GM06990 (cell line): ENCODE data around the gene PEX5.

Source experiments
- DNase-seq: peaks from one replicate; pipeline ENCODE4 v3.0.0-alpha.2; 2011; ENCODE audit not compliant: insufficient read length; ENCODE audit errors: extremely low read depth
- H3K27me3 ChIP-seq: replicated peaks from 2 replicates; pipeline ENCODE4 v1.6.0; 2011; ENCODE audit warnings: low read length; ENCODE audit not compliant: control insufficient read depth, insufficient read depth
- H3K36me3 ChIP-seq: 2 replicates; pipeline ENCODE4 v1.5.1; 2011; ENCODE audit warnings: low read length; ENCODE audit not compliant: control insufficient read depth, insufficient read depth
- H3K4me3 ChIP-seq: replicated peaks from 2 replicates; pipeline ENCODE4 v1.5.1; 2011; ENCODE audit warnings: low read depth, mild to moderate bottlenecking, control low read depth, low read length
- TF ChIP-seq, protein P1 (sequence below): IDR thresholded peaks from 2 replicates; pipeline ENCODE4 v1.5.1; 2011; ENCODE audit warnings: low read length, control low read depth, mild to moderate bottlenecking, inconsistent platforms; ENCODE audit not compliant: insufficient read depth, poor library complexity, severe bottlenecking

Gene PEX5

DNA sequence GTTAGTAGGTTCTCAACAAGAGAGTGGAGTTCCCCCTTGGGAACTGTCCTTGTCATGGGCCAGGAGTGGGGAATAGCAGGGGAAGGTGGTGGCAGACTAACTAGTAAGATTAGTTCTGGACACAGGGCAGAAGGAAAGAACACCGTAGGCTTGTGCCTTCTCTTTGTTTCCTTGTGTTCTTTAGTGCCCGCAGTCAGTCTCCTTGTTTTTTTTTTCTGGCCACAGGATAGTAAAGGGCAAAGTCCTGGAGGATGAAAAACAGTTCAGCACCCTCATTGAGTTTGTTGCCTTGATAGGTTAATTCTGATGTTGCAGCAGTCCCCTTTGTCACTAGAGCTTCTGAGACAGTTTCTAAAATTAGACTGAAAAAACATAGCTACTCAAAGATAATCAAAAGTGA lies 8.4 kb downstream of the PEX5 start:
- H3K27me3 ChIP-seq, result no peaks in the 10 kb centered on the region
- H3K4me3 ChIP-seq, result no peak overlapping the region
- H3K36me3 ChIP-seq, result peaks cover 7% of the 10 kb centered on the region
- DNase-seq, result no peak
- TF ChIP-seq, protein P1, sequence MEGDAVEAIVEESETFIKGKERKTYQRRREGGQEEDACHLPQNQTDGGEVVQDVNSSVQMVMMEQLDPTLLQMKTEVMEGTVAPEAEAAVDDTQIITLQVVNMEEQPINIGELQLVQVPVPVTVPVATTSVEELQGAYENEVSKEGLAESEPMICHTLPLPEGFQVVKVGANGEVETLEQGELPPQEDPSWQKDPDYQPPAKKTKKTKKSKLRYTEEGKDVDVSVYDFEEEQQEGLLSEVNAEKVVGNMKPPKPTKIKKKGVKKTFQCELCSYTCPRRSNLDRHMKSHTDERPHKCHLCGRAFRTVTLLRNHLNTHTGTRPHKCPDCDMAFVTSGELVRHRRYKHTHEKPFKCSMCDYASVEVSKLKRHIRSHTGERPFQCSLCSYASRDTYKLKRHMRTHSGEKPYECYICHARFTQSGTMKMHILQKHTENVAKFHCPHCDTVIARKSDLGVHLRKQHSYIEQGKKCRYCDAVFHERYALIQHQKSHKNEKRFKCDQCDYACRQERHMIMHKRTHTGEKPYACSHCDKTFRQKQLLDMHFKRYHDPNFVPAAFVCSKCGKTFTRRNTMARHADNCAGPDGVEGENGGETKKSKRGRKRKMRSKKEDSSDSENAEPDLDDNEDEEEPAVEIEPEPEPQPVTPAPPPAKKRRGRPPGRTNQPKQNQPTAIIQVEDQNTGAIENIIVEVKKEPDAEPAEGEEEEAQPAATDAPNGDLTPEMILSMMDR, result no peak

DNA sequence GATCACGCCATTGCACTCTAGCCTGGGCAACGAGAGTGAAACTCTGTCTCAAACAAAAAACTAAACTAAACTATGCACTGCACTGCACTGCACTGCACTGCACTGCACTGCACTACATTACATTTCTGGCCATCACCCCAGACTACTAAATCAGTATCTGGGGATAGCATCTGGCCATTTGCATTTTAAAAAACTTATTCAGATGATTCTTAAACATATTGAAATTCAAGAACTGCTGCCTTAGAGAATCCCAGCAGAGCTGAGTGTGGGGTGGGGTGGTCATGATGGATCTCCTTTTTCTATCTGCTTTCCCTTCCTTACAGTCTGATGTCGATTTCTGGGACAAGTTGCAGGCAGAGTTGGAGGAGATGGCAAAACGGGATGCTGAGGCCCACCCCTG lies 13.6 kb downstream of the PEX5 start:
- DNase-seq, result no peak
- H3K36me3 ChIP-seq, result peaks cover 11% of the 10 kb centered on the region
- no peaks in the 10 kb centered on the region for H3K27me3 ChIP-seq
- TF ChIP-seq, protein P1, result no peak
- H3K4me3 ChIP-seq, result no peak overlapping the region

- Histone ChIP-seq H3K27me3 (no peaks in the 10 kb centered on the region), H3K36me3 (peaks cover 22% of the 10 kb centered on the region), H3K4me3 (no peak overlapping the region)
- TF ChIP-seq, protein P1, result no peak
- DNase-seq, result no peak
These were observed 15.6 kb downstream of the PEX5 start for GRCh38 chr12:7205091-7205490.

GRCh38 chr12:7206691-7207090 lies 17.2 kb downstream of the PEX5 start:
- Histone ChIP-seq H3K4me3 (no peak overlapping the region), H3K27me3 (no peaks in the 10 kb centered on the region), H3K36me3 (peaks cover 23% of the 10 kb centered on the region)
- DNase-seq, result no peak
- TF ChIP-seq, protein P1, result no peak

GRCh38 chr12:7207866-7208625 lies 18.6 kb downstream of the PEX5 start:
- H3K27me3 ChIP-seq, result no peaks in the 10 kb centered on the region
- H3K36me3 ChIP-seq, result peaks cover 19% of the 10 kb centered on the region
- H3K4me3 ChIP-seq, result no peak overlapping the region
- no peak for DNase-seq
- TF ChIP-seq, protein P1, result no peak
